Liver (tissue), 9 donors: ENCODE measurements around the gene INSYN2B. TPM values are rescaled to one million over a fixed set of nuclear protein-coding genes. Genes with fewer than 3 reads are reported as not detected.

Source experiments
- DNase-seq: peaks from one replicate; pipeline ENCODE4 v3.0.0-alpha.2; 2017; ENCODE audit warnings: low spot score
- H3K27ac ChIP-seq, 2 donors: one replicate each; pipeline ENCODE4 v1.7.0; 2013; ENCODE audit warnings: inconsistent platforms in 2 of 2, low read length in 2 of 2, control low read depth in 1 of 2, low read depth in 1 of 2, mild to moderate bottlenecking in 1 of 2
- H3K27me3 ChIP-seq, 4 donors: one replicate each; pipeline versions ENCODE4 v1.6.1 to v1.7.0; 2013; ENCODE audit warnings: low read length in 3 of 4, inconsistent platforms in 1 of 4, mild to moderate bottlenecking in 1 of 4, moderate library complexity in 1 of 4; ENCODE audit not compliant: control insufficient read depth in 4 of 4, insufficient read depth in 4 of 4
- H3K36me3 ChIP-seq, 4 donors: one replicate each; pipeline versions ENCODE4 v1.6.1 to v1.7.0; 2013; ENCODE audit warnings: low read length in 3 of 4, mild to moderate bottlenecking in 3 of 4, low read depth in 1 of 4, moderate library complexity in 1 of 4; ENCODE audit not compliant: control insufficient read depth in 4 of 4, insufficient read depth in 3 of 4
- H3K4me1 ChIP-seq, 4 donors: one replicate each; pipeline versions ENCODE4 v1.6.1 to v1.7.0; 2013; ENCODE audit warnings: low read length in 3 of 4, mild to moderate bottlenecking in 3 of 4, moderate library complexity in 1 of 4; ENCODE audit not compliant: control insufficient read depth in 4 of 4, insufficient read depth in 4 of 4
- H3K4me3 ChIP-seq, 3 donors: one replicate each; pipeline versions ENCODE4 v1.6.1 to v1.7.0; 2013; ENCODE audit warnings: low read length in 3 of 3, control low read depth in 1 of 3, low read depth in 1 of 3, mild to moderate bottlenecking in 1 of 3
- H3K9ac ChIP-seq, 2 donors: one replicate each; pipeline ENCODE4 v1.7.0; 2013; ENCODE audit warnings: low read length in 2 of 2, mild to moderate bottlenecking in 2 of 2, moderate library complexity in 2 of 2, control low read depth in 1 of 2, low read depth in 1 of 2
- H3K9me3 ChIP-seq, 4 donors: one replicate each; pipeline versions ENCODE4 v1.6.1 to v1.7.0; 2013; ENCODE audit warnings: low read length in 3 of 4; ENCODE audit not compliant: control insufficient read depth in 4 of 4
- EGR1 ChIP-seq, 2 donors: IDR thresholded peaks; 2 replicates each; pipeline ENCODE4 v1.6.1; 2016 to 2018; ENCODE audit warnings: antibody characterized with exemption in 2 of 2, low read depth in 2 of 2
- FOXA1 ChIP-seq: IDR thresholded peaks from 2 replicates; pipeline ENCODE4 v1.6.1; 2016; ENCODE audit warnings: antibody characterized with exemption
- FOXA2 ChIP-seq: IDR thresholded peaks from 2 replicates; pipeline ENCODE4 v1.6.1; 2016; ENCODE audit warnings: antibody characterized with exemption
- GABPA ChIP-seq, 2 donors: IDR thresholded peaks in 1 of 2; conservative IDR thresholded peaks in 1 of 2; 2 replicates each; pipeline ENCODE4 v1.6.1; 2016; ENCODE audit warnings: antibody characterized with exemption in 2 of 2, mild to moderate bottlenecking in 1 of 2, moderate library complexity in 1 of 2
- HNF4A ChIP-seq, 2 donors: conservative IDR thresholded peaks; 2 replicates each; pipeline ENCODE4 v1.6.1; 2016; ENCODE audit warnings: antibody characterized with exemption in 2 of 2, mild to moderate bottlenecking in 2 of 2
- HNF4G ChIP-seq: IDR thresholded peaks from 2 replicates; pipeline ENCODE4 v1.6.1; 2016; ENCODE audit warnings: antibody characterized with exemption
- JUND ChIP-seq, 2 donors: IDR thresholded peaks; 2 replicates each; pipeline ENCODE4 v1.6.1; 2016; ENCODE audit warnings: antibody characterized with exemption in 2 of 2
- MAX ChIP-seq: IDR thresholded peaks from 2 replicates; pipeline ENCODE4 v1.6.1; 2016; ENCODE audit warnings: antibody characterized with exemption
- NR2F2 ChIP-seq: IDR thresholded peaks from 2 replicates; pipeline ENCODE4 v1.6.1; 2016; ENCODE audit warnings: antibody characterized with exemption
- RAD21 ChIP-seq, 2 donors: IDR thresholded peaks; 2 replicates each; pipeline ENCODE4 v1.6.1; 2016; ENCODE audit warnings: antibody characterized with exemption in 2 of 2, mild to moderate bottlenecking in 2 of 2
- RXRA ChIP-seq, 2 donors: IDR thresholded peaks; 2 replicates each; pipeline ENCODE4 v1.6.1; 2017 to 2018; ENCODE audit warnings: antibody characterized with exemption in 2 of 2, mild to moderate bottlenecking in 1 of 2
- SP1 ChIP-seq: IDR thresholded peaks from 2 replicates; pipeline ENCODE4 v1.6.1; 2018; ENCODE audit warnings: antibody characterized with exemption, mild to moderate bottlenecking
- TAF1 ChIP-seq: conservative IDR thresholded peaks from 2 replicates; pipeline ENCODE4 v1.6.1; 2016; ENCODE audit warnings: antibody characterized with exemption, mild to moderate bottlenecking
- YY1 ChIP-seq: IDR thresholded peaks from 2 replicates; pipeline ENCODE4 v1.6.1; 2016; ENCODE audit warnings: antibody characterized with exemption, mild to moderate bottlenecking
- WGBS: extraction: QIAGEN DNeasy Blood & Tissue Kit; methylation state at CpG from one replicate; pipeline ENCODE4 v1.1.7; 2013; 5-methylcytosine and 5-hydroxymethylcytosine counted together
- polyA plus RNA-seq, 2 donors: library from polyadenylated mRNA; stranded (reverse) in 1 of 2; unstranded in 1 of 2; fragments of 200-250 nt in 1 of 2; fragments of >200 nt in 1 of 2; fragmentation: Nextera tagmentation in 1 of 2; extraction: Ambion mirVana in 1 of 2; gene quantifications; one replicate each; pipeline versions ENCODE4 v1.2.1 to v1.2.3, GENCODE V29; 2013 to 2015
- total RNA-seq, 2 donors: library from RNA; depleted of rRNA; stranded (reverse); fragments of >200 nt; gene quantifications; one replicate each; pipeline ENCODE4 v1.2.3, GENCODE V29; 2014
- TF ChIP-seq, protein P1 (sequence below): IDR thresholded peaks from 2 replicates; pipeline ENCODE4 v1.6.1; 2016; ENCODE audit warnings: antibody characterized with exemption
- TF ChIP-seq, protein P2 (sequence below): IDR thresholded peaks from 2 replicates; pipeline ENCODE4 v1.6.1; 2016; ENCODE audit warnings: antibody characterized with exemption
- TF ChIP-seq, protein P3 (sequence below): fragments of 150-350 bp; IDR thresholded peaks from 2 replicates; pipeline ENCODE4 v1.5.1; 2017; ENCODE audit warnings: improper control_type of control experiment, low read depth, low read length; ENCODE audit not compliant: missing input control
- TF ChIP-seq, protein P4 (sequence below): IDR thresholded peaks from 2 replicates; pipeline ENCODE4 v1.6.1; 2016; ENCODE audit warnings: antibody characterized with exemption, mild to moderate bottlenecking
- donor health status: healthy.
- donor health status: healthy.
- donor health status: healthy.
- donor health status: healthy.
- donor health status: healthy.

The INSYN2B gene
- total and polyA plus RNA-seq, 4 donors, result 0.08 to 0.33 (median 0.13) TPM; not detected in 1

- no peak overlapping the region for H3K9ac ChIP-seq
- no peak overlapping the region for H3K27ac ChIP-seq
- no peaks in the 10 kb centered on the region for H3K27me3 ChIP-seq
- no peak for DNase-seq
- WGBS, result 91% methylated on average over 3 of the region's 3 CpGs
- TF ChIP-seq, protein P1, sequence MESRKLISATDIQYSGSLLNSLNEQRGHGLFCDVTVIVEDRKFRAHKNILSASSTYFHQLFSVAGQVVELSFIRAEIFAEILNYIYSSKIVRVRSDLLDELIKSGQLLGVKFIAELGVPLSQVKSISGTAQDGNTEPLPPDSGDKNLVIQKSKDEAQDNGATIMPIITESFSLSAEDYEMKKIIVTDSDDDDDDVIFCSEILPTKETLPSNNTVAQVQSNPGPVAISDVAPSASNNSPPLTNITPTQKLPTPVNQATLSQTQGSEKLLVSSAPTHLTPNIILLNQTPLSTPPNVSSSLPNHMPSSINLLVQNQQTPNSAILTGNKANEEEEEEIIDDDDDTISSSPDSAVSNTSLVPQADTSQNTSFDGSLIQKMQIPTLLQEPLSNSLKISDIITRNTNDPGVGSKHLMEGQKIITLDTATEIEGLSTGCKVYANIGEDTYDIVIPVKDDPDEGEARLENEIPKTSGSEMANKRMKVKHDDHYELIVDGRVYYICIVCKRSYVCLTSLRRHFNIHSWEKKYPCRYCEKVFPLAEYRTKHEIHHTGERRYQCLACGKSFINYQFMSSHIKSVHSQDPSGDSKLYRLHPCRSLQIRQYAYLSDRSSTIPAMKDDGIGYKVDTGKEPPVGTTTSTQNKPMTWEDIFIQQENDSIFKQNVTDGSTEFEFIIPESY, result no peak
- TF ChIP-seq, protein P2, sequence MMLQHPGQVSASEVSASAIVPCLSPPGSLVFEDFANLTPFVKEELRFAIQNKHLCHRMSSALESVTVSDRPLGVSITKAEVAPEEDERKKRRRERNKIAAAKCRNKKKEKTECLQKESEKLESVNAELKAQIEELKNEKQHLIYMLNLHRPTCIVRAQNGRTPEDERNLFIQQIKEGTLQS, result no peak
- TF ChIP-seq EGR1 (IDR thresholded peaks at IDR 0.05; ENCODE audit: low read depth in 2 of 2) (no peak), MAX (no peak), FOXA1 (no peak), FOXA2 (no peak), NR2F2 (no peak), TAF1 (no peak), YY1 (no peak), HNF4G (no peak), HNF4A (conservative IDR thresholded peaks at IDR 0.05) (no peak), GABPA (IDR thresholded peaks at IDR 0.05 in 1 of 2, conservative IDR thresholded peaks at IDR 0.05 in 1 of 2) (no peak), SP1 (no peak), RAD21 (IDR thresholded peaks at IDR 0.05) (no peak), JUND (IDR thresholded peaks at IDR 0.05) (no peak), RXRA (IDR thresholded peaks at IDR 0.05) (no peak)
- TF ChIP-seq, protein P3, sequence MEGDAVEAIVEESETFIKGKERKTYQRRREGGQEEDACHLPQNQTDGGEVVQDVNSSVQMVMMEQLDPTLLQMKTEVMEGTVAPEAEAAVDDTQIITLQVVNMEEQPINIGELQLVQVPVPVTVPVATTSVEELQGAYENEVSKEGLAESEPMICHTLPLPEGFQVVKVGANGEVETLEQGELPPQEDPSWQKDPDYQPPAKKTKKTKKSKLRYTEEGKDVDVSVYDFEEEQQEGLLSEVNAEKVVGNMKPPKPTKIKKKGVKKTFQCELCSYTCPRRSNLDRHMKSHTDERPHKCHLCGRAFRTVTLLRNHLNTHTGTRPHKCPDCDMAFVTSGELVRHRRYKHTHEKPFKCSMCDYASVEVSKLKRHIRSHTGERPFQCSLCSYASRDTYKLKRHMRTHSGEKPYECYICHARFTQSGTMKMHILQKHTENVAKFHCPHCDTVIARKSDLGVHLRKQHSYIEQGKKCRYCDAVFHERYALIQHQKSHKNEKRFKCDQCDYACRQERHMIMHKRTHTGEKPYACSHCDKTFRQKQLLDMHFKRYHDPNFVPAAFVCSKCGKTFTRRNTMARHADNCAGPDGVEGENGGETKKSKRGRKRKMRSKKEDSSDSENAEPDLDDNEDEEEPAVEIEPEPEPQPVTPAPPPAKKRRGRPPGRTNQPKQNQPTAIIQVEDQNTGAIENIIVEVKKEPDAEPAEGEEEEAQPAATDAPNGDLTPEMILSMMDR, result no peak
- TF ChIP-seq, protein P4, sequence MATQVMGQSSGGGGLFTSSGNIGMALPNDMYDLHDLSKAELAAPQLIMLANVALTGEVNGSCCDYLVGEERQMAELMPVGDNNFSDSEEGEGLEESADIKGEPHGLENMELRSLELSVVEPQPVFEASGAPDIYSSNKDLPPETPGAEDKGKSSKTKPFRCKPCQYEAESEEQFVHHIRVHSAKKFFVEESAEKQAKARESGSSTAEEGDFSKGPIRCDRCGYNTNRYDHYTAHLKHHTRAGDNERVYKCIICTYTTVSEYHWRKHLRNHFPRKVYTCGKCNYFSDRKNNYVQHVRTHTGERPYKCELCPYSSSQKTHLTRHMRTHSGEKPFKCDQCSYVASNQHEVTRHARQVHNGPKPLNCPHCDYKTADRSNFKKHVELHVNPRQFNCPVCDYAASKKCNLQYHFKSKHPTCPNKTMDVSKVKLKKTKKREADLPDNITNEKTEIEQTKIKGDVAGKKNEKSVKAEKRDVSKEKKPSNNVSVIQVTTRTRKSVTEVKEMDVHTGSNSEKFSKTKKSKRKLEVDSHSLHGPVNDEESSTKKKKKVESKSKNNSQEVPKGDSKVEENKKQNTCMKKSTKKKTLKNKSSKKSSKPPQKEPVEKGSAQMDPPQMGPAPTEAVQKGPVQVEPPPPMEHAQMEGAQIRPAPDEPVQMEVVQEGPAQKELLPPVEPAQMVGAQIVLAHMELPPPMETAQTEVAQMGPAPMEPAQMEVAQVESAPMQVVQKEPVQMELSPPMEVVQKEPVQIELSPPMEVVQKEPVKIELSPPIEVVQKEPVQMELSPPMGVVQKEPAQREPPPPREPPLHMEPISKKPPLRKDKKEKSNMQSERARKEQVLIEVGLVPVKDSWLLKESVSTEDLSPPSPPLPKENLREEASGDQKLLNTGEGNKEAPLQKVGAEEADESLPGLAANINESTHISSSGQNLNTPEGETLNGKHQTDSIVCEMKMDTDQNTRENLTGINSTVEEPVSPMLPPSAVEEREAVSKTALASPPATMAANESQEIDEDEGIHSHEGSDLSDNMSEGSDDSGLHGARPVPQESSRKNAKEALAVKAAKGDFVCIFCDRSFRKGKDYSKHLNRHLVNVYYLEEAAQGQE, result no peak
- no peaks in the 10 kb centered on the region for H3K4me1 ChIP-seq
- no peak overlapping the region for H3K4me3 ChIP-seq
- no peaks in the 10 kb centered on the region for H3K36me3 ChIP-seq
- no peaks in the 10 kb centered on the region for H3K9me3 ChIP-seq
Observed at GRCh38 chr5:169909945-169910344, 70.3 kb downstream of the INSYN2B start.
